GM19397 (cell line): ENCODE results near the gene DGKG.

Source experiments
- ATAC-seq: cut with Tn5 transposase; IDR thresholded peaks from one replicate; pipeline ENCODE4 v1.9.1; 2021; ENCODE audit warnings: mild to moderate bottlenecking, moderate library complexity; ENCODE audit not compliant: unreplicated experiment

The DGKG gene

DNA sequence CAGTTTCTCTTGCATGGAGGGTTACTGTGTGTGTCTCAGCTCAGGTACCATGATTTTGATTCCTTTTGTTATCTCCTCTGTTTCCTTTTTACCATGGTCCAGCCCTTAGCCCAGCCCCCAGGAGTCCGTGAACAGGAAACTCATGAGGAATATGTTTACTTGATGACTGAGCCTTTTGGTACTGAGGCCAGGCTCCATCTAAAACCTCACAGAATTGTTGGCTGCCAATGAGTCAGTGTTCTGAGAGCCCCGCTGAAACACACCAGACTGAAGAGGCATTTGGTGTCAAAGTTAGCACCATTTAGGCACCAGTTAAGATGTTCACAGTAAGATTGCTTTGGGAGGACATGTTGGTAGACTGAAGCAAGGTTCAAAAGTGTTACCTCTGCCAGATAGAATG, 80.9 kb downstream of the DGKG start:
- no peak for ATAC-seq

DNA sequence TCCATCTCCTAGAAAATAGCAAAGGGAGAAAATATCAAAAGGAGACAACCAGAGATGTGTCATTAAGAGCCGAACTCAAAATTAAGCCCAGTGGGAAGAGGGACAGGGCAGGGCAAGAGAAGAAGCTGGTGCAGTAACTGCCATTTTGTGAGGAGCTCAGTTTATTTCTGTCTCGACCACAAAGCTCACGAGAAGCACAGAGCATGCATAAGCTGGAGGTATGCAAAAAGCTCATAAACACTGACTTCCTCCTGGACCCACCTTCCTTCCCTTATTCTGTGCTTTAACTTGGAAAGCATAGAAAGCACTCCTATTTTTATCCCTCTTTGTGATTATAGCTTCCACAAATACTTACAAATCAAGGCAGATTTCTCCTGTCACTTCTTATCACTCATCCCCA, 81.3 kb downstream of the DGKG start:
- ATAC-seq = no peak

DNA sequence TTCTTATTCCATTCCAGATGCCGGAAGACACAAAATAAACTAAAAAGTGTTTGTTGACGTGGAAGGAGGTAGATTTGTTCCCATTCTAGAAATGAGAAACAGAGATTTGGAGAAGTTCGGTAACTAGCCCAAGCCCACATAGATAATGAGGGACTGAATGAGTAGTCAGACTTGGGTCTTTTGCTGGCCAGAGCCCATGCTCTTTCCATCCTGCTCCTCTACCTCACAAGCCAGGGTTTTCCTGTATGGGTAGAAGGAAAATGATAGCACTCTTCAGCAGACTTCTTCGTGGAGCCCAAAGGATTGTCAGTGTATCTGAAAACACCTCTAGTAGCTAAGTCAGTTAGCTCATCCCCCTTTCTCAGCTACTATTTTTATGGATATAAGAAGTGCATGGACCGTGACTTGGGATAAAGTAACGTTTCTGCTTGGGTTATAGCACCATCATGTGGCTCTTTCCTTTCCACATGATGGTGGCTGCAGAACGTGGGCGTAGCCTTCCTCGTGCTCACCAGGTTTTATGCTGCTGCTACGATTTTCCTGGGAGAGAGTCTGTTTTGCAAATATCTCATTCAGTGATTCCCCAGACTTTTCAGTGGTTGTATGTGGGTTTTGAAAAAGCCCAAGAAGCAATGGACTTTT, 84.6 kb downstream of the DGKG start:
- ATAC-seq = no peak

DNA sequence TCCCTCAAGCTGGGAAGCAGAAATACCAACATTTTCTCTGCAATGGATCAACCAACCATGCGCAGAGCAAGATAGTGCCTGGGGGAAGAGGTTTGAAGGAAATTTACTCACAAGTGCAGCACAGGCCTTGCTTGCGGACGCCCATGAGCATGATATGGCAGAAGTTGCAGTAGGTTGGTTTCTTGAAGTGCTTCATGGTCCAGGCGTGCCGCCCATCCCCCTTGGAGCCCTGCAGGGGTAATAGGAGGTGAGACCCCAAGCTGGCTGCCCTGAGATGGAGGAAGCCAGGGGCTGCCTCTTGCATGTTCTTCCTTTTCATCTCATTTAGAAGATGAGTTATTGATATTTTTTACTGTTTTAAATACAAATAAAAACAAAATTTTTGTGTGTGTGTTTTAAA, 86.6 kb downstream of the DGKG start:
- no peak for ATAC-seq

DNA sequence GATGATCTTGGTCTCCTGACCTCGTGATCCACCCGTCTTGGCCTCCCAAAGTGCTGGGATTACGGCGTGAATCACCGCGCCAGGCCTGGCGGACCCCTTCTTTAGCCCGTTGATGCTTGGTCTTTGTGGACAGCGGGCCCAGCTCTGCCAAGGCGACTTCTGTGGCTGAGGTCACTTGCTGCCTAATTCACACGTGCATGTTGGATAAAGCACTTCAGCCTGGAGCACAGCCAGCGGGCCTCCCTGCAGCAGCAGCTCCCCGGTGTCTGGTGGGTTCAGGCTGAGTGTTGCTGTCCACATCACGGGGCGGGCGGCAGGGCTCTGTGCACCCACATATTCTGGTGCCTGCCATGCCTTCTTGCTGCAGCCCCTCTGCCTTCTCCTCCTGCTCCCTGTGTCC, 88.4 kb downstream of the DGKG start:
- no peak for ATAC-seq

DNA sequence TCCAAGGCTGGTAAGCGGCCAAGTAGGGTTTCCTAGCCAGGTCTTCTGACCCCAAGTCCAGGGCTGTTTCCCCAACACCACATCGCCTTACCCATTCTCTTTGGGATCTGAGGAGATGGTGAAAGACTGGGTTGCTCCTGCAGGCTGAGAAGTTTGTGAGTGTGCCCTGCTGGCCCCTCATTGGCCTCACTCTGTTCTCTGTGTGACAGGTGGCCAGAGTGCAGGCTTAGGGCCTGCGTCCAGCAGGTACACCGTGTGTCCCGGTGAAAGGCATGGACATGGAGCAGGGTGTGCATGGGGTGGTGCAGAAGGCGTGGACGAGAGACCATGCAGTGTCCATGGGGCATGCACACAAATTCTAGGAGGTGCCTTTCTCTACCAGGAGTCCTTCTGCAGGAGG, 91.3 kb downstream of the DGKG start:
- ATAC-seq = no peak

DNA sequence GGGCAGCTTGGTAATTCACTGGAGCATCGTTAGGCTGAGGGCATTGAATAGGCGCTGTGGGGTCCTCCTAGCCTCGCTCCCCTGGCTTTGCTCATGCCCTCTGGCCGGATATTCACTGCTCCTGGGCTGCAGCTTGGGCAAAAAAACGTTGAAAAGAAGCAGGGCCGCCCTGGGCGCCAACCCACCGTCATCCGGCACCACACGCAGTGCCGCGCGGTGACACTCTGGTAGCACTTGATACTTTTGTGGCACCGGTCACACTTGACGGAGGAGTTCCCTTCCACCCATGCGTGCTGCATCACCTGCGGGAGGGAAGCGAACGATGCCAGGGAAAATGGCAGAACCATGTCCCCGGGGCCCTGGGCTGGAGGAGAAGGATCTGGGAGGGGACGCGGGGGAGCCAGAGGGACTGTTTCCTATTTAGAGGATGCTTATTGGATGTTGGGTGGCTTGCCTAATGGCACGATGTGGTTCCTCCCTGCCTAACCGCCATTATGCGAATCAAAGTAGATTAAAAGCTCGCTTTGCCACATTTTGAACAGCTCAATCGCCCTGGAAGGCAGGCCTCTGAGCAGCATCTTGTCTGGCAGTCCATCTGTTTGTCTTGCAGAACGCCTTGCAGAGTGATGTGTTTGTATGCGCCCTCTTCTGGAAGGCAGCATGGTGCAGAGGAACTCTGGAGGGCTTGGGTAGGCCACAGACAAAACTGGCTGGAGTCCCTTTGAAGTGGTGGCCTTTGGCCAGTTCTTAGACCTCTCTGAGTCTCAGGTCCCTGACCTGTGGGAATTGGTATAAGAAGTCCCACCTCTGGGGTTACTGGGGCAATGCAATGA, 93.2 kb downstream of the DGKG start:
- no peak for ATAC-seq

DNA sequence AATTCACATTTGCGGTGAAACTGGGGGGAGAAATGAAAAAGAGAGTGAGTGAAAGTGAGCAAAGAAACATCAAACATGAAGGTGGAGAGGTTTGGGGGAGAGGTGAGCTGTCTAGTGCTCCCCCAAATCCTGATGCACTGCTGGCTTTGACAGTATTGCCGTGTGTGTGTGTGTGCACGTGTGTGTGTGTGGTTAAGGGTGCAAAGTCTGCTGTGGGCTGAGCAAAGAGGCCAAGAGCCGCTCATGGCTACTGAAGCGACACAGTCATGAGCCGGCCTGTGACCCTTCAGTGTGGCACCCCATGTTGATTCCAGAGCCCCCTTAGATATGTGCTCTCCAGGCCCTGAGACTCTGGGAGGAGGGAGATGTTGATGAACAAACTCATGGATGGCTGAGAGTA, 94.3 kb downstream of the DGKG start:
- ATAC-seq = no peak

DNA sequence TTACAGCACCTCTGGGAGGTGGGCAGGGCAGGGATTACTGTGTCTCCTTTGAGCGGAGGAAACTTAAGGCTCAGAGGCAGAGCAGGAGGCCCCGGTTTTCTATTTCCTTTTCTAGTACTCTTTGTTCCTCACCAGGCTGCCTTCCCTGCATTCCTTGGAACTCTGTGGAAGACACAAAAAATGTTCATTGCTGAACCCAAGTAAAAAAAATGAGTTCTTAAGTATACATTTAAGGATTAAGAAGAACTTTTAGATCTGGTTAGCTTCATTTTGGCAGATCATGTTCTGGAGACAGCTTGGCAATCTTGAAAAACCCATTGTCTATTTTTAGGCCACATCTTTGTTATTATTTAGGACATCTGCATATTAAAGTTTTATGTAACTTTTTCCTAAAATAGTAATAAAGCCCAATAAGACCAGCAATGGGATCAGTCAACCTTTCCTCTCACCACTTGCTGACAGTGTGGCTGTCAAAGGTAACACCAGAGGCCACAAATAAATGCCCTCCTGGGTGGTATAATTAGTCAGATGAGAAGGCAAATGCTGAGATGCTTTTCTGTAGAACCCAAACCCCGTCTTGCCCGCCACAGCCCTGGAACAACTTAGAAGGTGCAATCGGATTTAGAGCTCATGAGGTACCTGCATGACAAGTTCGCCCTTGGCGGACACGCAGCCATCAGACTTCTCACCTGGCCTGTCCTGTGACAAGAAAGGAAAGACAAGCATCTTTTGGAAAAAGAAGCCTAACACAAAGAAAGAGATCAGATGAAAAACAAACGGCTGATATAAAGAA, 97.2 kb downstream of the DGKG start:
- no peak for ATAC-seq

DNA sequence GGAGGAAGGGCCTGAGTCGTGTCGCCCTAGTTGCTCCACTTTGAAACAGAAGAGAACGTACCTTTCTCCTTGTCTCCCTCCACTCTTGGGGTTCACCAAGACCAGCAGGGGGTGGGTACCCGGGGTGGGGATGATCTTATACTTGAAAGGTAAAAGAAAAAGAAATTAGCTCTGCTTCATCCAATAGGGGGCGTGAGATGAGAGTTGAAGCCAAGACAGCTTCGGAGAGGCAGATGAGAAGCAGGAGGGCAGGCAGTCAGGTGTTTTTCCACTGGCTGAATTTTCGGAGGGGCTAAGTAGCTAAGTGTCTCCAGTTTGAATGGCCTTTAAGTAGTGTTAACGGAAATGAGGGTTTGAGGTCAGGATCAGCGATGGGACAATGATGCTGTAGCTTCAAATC, 100.4 kb downstream of the DGKG start:
- no peak for ATAC-seq

DNA sequence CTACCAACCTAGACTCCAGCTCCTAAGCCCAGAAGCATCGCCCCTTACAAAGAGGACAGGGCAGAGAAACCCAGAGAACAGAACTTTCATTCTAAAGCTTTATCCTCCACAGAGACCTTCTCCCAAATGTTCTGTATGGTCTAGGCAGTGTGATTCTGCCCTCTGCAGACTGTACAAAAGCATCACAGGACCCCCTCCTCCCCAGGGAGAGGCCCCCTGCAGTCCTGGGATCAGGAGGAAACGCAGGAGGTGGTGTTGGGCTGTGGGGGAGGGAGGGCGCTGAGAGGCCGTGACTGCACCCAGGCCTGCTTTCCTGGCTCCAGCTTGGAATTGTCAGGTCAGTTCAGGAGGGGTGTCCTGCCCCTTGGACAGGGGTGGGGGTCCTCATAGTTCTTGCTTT, 101.3 kb downstream of the DGKG start:
- ATAC-seq = no peak

DNA sequence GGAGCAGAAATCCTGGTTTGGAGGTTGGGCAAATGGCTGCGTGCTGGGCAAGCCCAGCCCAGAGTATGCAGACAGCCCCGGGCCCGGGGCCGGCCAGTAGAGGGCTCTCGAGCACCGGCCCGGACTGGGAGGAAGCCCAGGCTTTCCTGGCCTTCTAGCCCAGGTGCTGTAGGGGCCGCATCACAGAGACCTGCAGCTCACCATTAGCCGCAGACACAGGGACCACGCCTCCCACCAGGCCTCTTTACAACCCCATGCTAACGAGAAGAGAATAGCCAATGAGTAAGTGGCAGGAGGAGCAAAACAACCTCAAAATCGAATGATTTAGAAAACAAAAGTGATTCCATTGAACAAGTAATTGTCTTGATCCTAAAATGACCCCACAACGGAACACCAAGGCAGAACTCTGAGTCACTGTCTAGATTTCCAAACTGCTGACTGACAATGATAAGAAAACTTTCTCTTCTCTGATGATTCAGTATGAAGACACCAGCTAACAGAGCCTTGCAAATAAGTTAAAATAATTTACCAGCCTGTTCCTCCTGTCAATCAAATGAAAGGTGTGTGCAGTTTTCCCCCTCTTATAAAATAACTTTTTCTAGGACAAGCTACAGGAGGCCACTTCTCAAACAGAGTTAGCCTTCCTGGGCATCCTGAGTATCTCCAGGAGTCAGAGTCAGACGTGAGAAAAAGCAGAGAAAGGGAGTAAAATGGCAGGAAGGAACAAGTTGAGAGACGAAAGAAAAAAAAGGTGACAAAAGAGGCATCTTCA, 102.2 kb downstream of the DGKG start:
- peak; percentile 74 for ATAC-seq

DNA sequence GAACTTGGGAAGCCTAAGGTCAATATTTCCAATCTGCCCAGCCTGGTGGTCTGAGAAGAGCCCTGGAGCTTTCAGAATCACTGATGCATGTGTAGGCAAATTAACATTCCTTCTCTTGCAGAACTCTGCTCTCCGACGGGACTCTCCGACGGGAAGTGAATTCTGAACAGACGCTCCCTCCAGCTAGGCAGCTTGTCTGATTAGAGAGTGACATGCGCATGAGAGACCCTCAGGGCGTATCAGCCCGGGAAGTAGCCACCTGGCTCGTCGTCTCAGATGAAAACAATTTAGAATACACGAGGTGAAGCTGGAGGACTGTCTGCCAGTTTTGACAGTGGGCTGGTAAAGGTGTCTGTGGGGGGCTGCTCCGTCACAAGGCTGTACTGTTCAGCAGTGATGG, 103.1 kb downstream of the DGKG start:
- ATAC-seq = no peak

DNA sequence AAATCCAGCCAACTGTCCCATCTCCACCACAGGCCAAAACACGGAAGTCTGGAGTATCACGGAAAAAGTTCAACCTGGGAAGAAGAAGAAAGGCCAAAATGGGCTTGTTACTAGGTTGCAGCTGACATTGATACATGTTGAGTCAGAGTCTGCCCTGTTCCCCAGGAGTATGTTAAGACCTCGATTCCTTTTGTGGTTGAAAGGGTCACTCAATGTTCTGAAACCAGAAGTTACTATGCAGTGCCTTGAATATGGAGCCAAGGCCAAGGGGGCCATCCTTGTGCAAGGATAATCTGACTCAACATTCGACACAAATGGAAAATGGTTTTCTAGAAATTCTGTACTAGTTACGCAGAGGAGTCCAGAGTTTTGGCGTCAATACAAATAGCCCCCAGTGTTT, 104.2 kb downstream of the DGKG start:
- ATAC-seq = no peak

DNA sequence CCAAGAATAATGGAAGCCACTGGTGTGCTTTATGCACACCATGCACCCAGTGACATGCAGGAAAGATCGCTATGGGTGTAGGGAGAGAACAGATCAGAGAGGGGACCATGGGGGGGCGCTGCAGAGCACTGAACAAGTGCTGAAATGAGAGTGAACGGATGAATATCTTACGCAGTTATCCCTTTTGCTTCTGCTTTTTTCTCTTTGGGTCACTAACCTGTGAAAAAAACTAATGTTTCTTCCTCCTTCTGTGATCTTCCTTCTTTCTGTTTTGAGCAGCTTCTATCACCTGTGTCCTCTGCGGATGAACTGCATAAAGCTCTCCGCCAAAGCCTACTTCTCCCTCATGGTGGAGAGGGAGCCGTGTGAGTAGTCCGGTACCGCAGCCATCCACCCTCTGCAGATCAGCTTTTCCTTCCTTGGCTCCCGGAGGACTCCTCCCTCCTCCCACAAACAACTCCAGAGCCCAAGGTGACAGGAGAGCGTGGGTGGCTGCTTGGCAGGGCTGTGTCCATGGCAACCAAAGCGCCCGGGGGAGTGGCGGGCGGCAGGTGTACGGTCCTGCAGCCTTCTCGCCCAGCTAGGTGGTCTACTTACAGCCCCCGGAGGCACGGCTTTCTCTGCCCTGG, 106.2 kb downstream of the DGKG start:
- no peak for ATAC-seq

DNA sequence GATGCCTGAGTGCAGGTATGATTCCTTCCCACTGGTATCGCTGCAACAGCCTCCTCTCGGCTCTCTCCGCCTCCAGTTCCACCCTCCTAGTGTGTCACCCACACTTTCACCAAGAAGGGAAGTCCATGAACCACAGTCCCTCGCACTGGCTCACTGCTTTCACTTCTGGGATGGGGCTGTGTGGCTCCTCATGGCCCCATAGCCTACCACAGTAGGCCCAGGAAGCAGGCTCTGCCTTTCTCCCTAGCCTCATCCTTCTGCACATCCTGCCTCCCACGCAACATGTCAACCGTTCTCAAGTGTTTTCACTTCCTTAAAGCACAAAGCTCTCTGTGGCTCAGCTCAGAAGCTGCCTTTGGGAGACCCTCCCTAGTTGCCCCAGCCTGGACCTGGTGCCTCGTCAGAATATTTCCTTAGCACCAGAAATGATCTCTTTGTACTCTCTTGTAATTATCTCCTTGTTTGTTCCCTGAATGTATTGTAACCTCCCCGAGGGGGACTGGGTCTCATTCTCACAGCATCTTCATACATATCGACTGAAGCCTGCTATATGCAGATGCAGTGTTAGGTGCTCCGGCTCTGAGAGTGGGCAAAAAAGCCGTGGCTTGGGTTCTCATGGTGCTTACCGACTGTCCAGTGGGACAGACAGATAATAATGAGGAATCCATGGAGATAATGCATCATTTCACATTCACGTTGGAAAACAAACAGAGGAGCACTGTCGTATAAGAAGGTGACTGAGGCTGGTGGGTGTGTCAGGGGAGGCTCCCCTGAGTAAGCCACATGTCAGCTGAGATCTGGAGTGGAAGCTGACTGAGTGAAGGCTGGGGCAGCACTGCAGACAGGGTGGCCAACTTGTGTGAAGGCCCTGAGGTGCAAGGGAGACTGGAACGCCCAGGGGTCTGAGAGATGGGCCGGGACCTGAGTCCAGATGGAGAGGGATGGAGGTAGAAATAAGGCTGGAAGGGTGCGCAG, 107.1 kb downstream of the DGKG start:
- peak; percentile 48 for ATAC-seq

DNA sequence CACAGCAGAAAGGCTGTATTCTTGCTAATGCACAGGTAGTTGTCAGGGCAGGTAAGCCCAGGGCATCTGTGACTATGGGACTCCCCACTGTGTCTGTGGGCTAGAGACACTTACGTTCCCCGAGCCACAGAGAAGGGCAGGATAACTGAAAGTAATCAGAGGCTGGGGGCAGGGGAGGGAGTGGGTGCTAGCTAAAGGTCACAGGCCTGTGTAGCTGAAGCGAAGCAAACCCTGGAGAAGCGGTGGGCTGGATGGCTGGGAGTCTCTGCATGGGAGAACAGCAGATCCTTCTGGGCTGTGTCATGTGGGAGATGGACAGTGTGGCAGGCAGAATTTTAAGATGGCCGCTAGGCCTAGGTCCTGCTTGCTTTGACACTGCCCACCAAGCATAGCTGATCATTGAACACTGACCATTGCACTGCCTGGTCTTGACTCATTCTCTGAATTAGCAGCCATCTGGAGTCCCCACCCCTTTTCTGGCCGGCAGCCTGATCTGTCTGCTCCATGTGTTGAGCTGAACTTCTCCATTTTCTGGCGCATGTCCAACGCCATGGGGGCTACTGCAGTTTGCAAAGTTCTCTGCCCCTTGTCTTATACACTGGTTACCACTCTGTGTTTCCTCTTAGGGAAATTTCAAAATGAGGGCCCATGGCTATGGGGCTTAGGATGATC, 110.0 kb downstream of the DGKG start:
- ATAC-seq = no peak

DNA sequence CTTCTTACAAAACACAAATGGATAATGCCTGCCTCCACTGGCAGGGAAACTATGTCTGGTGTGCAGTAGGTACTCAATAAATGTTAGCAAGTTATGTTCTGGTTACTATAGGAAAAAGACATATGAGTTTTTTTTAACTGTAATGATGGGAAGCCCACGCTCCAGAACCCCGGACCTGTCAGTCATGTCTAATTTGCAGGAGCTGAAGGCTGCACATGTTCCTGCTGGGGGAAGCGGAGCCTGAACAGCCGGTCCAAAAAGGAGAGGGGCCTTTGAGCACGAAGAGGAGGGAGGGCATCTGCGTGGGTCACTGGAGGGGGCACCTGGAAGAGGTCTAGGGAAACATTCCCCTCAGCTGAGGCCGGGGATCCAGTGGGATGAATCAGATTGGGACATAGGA, 113.2 kb downstream of the DGKG start:
- no peak for ATAC-seq
